ENCODE data around the gene UGT1A8. TPM values are rescaled to one million over a fixed set of nuclear protein-coding genes. Genes with fewer than 3 reads are reported as not detected.

The UGT1A8 gene
- total and polyA plus RNA-seq, 9 of the 15 experiments (the other 6 are each of a cell fraction or from before 2014, with no cell fraction given) = 0.04 TPM; not detected in 8

GRCh38 chr2:233700028-233700635, 82.7 kb downstream of the UGT1A8 start (continued):
- TF ChIP-seq BRF2 (IDR thresholded peaks at IDR 0.05; ENCODE audit: borderline replicate concordance, insufficient read depth, insufficient read length) (no peak), RBM25 (IDR thresholded peaks at IDR 0.05; ENCODE audit: low read depth, low read length, severe bottlenecking) (no peak), E2F5 (CRISPR knock-in tag; IDR thresholded peaks at IDR 0.05) (no peak), MLLT1 (IDR thresholded peaks at IDR 0.05) (no peak), SMAD2 (IDR thresholded peaks at IDR 0.05; ENCODE audit: low read depth, low read length) (no peak), NCOA2 (IDR thresholded peaks at IDR 0.05; ENCODE audit: partially characterized antibody in 2 of 2) (no peak), ESRRA (IDR thresholded peaks at IDR 0.05; ENCODE audit: borderline replicate concordance, low read depth) (no peak), PRDM10 (IDR thresholded peaks at IDR 0.05; ENCODE audit: partially characterized antibody) (no peak), THAP7 (CRISPR knock-in tag; IDR thresholded peaks at IDR 0.05) (no peak), NFE2 (IDR thresholded peaks at IDR 0.05; ENCODE audit: low read depth) (peak; percentile 91), RFX5 (IDR thresholded peaks at IDR 0.05; ENCODE audit: low read depth, low read length) (no peak), DACH1 (IDR thresholded peaks at IDR 0.05; ENCODE audit: partially characterized antibody) (peak; percentile 60), CHD2 (IDR thresholded peaks at IDR 0.05; ENCODE audit: low read depth, low read length) (no peak), ZFP36 (IDR thresholded peaks at IDR 0.05; ENCODE audit: low read depth, low read length, partially characterized antibody) (no peak), MYNN (IDR thresholded peaks at IDR 0.05) (no peak), MYNN (CRISPR knock-in tag; IDR thresholded peaks at IDR 0.05) (no peak), RBM15 (IDR thresholded peaks at IDR 0.05; ENCODE audit: insufficient read depth, low read length) (no peak), SOX6 (IDR thresholded peaks at IDR 0.05) (peak; percentile 98)
